GM12892 (cell line): ENCODE measurements around the gene LSR.
A peak's percentile ranks its signal among the peaks of the same experiment; 100 is the strongest.
"Not testable (repeated sequence)": the region's sequence is repeated elsewhere in the genome, so short reads cannot be mapped to it uniquely, and the experiment has no call there.

Experiments
- DNase-seq: peaks from one replicate; pipeline ENCODE4 v3.0.0; 2011; ENCODE audit not compliant: insufficient read length
- FAIRE-seq: peaks from 2 replicates; lab custom pipeline; 2011; peaks lifted over from hg19 to GRCh38; lab: Jason Lieb, UNC
- POLR2A ChIP-seq: IDR thresholded peaks from 2 replicates; pipeline ENCODE4 v1.6.1; 2011; ENCODE audit warnings: low read depth, low read length, control low read depth
- POLR2AphosphoS5 ChIP-seq: IDR thresholded peaks from 2 replicates; pipeline ENCODE4 v1.6.1; 2011; ENCODE audit warnings: low read depth, low read length, control low read depth
- TAF1 ChIP-seq: IDR thresholded peaks from 2 replicates; pipeline ENCODE4 v1.6.1; 2011; ENCODE audit warnings: low read depth, mild to moderate bottlenecking, control low read depth, low read length, borderline replicate concordance

Gene LSR

DNA sequence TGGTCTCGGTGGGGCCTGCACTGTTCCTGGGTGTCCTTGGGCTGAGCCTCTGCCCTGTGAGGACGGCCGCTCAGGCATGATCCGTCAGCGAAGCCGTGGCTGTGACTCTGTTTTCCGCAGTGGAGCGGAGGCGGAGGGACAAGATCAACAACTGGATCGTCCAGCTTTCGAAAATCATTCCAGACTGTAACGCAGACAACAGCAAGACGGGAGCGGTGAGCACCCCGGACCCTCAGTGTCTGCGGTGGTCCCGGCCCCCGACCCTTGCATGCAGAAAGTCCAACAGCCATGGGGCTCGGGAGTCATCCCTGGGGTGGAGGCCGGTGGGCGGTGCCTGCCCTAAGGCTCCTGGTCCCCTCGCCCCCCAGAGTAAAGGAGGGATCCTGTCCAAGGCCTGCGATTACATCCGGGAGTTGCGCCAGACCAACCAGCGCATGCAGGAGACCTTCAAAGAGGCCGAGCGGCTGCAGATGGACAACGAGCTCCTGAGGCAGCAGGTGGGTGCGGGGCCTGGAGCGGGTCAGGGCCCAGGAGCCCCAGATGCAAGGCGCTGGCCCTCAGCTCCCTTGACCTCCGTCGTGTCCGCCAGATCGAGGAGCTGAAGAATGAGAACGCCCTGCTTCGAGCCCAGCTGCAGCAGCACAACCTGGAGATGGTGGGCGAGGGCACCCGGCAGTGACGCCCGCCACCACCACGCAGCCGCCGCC is 29.9 kb downstream of the LSR start:
- FAIRE-seq (no peak), DNase-seq (no peak)
- TF ChIP-seq POLR2A, result no peak

DNA sequence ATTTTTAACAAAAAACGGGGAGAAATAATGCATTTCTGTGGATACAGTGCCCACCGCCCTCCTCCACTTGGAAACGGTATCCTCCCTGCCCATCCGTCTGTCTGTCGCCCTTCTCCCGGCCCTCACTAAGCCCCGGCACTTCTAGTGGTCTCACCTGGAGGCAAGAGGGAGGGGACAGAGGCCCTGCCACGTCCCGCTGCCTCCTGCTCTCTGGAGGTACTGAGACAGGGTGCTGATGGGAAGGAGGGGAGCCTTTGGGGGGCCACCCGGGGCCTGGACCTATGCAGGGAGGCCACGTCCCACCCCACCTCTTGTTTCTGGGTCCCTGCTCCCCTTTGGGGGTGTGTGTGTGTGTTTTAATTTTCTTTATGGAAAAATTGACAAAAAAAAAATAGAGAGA is 30.6 kb downstream of the LSR start:
- DNase-seq (no peak), FAIRE-seq (no peak)
- TF ChIP-seq TAF1 (no peak), POLR2A (no peak)

DNA sequence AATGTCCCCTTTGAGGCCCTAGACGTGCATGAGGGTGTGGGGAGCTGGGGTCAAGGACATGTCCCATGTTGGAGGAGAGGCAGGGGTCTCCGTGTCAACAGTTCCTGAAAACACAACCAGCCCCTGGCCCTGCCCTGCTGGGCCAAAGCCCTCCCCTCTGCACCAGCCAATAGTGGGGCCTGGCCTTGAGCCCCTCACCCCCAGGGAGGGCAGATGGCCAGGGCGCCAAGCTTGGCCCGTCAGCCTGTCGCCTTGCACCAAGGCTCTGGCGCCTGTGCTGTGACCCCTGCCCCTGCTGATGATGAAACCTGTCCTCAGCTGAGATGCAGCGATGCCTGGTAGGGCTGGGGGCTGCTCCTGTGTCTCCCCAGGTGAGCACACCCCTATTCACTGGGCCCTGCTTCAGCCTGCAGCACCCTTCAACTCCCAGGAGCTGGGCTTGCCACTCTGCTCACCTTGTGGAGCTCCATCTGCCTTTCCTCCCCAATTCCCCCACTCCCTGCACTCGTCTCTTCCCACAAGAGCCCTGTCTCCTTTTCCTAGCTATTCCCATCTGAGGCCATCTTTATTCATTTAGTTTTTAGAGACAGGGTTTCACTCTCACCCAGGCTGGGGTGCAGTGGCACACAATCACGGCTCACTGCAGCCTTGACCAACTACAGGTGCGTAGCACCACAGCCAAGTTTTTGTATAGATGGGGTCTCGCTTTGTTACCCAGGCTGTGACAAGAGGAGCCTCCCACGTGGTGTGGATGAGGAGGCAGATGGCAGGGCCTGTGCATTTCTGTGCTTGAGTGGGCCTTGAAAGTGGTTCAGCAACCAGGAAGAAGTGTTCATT is 31.4 kb downstream of the LSR start:
- FAIRE-seq, result no peak
- DNase-seq, result no peak
- peak; percentile 17; the same call in 1 of the 2 replicates for TF ChIP-seq POLR2A
- no peak for TF ChIP-seq POLR2AphosphoS5

- TF ChIP-seq TAF1, result no peak
- no peak for DNase-seq
- FAIRE-seq, result no peak
Measured at GRCh38 chr19:35281303-35281702, 32.5 kb downstream of the LSR start.

GRCh38 chr19:35284153-35285094 is 35.6 kb downstream of the LSR start:
- no peak for DNase-seq
- no peak for FAIRE-seq
- no peak for TF ChIP-seq POLR2AphosphoS5

DNA sequence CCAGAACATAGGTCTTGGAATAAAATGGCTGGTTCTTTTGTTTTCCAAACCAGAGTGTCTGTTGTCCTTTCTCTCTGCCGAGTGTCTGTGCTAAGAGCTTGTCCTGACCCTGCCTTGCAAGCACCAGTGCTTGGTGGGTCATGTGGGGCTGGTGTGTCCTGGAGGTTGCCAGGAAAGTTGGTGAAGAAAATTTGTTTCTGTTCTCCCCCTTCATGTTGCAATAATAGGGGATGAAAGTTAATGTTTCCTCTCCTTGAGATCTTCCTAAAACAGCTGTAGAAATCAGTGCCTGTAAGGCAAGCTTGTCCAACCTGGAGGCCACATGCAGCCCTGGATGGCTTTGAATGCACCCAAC is 36.3 kb downstream of the LSR start:
- TF ChIP-seq POLR2A (no peak), TAF1 (no peak), POLR2AphosphoS5 (no peak)
- FAIRE-seq, result no peak
- no peak for DNase-seq

GRCh38 chr19:35285465-35285864 is 36.7 kb downstream of the LSR start:
- not testable (repeated sequence) for DNase-seq, FAIRE-seq

- FAIRE-seq, result not testable (repeated sequence)
Measured at GRCh38 chr19:35286101-35286500, 37.3 kb downstream of the LSR start.

DNA sequence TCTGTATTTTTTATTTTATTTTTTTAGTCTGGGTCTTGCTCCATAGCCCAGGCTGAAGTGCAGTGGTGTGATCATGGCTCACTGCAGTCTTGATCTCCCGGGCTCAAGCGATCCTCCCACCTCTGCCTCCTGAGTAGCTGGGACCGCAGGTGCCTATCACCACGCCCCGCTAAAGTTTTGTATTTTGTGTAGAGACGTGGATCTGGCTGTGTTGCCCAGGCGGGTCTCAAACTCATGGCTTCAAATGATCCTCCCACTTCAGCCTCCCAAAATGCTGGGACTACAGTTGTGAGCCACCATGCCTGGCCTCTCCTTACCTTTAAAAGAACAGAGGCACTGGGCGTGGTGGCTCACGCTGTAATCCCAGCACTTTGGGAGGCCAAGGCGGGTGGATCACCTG is 38.9 kb downstream of the LSR start:
- TF ChIP-seq TAF1 (no peak), POLR2A (no peak), POLR2AphosphoS5 (no peak)
- DNase-seq (no peak), FAIRE-seq (no peak)

More at GRCh38 chr19:35286101-35286500, 37.3 kb downstream of the LSR start:
- DNase-seq, result not testable (repeated sequence)

- no peak for DNase-seq
- TF ChIP-seq TAF1, result no peak
- TF ChIP-seq POLR2A, result no peak
- no peak for TF ChIP-seq POLR2AphosphoS5
- FAIRE-seq, result no peak
Measured at GRCh38 chr19:35288331-35288730, 39.5 kb downstream of the LSR start.

GRCh38 chr19:35288906-35289305 is 40.1 kb downstream of the LSR start:
- FAIRE-seq, result no peak
- no peak for DNase-seq
- TF ChIP-seq POLR2AphosphoS5 (no peak), POLR2A (no peak), TAF1 (no peak)

GRCh38 chr19:35290381-35291127 is 41.8 kb downstream of the LSR start:
- DNase-seq (no peak), FAIRE-seq (no peak)
- TF ChIP-seq POLR2AphosphoS5 (no peak), TAF1 (no peak), POLR2A (no peak)
